ENCODE measurements around the gene UROD. TPM values are rescaled to one million over a fixed set of nuclear protein-coding genes. Genes with fewer than 3 reads are reported as not detected.
A peak's percentile ranks its signal among the peaks of the same experiment; 100 is the strongest.
"Not testable (repeated sequence)": the region's sequence is repeated elsewhere in the genome, so short reads cannot be mapped to it uniquely, and the experiment has no call there.

UROD gene
- polyA plus RNA-seq (ENCODE audit: low read depth in 6 of 6), result 10 to 100 TPM; 59.9 to 95.9 (median 77.4) TPM

DNA sequence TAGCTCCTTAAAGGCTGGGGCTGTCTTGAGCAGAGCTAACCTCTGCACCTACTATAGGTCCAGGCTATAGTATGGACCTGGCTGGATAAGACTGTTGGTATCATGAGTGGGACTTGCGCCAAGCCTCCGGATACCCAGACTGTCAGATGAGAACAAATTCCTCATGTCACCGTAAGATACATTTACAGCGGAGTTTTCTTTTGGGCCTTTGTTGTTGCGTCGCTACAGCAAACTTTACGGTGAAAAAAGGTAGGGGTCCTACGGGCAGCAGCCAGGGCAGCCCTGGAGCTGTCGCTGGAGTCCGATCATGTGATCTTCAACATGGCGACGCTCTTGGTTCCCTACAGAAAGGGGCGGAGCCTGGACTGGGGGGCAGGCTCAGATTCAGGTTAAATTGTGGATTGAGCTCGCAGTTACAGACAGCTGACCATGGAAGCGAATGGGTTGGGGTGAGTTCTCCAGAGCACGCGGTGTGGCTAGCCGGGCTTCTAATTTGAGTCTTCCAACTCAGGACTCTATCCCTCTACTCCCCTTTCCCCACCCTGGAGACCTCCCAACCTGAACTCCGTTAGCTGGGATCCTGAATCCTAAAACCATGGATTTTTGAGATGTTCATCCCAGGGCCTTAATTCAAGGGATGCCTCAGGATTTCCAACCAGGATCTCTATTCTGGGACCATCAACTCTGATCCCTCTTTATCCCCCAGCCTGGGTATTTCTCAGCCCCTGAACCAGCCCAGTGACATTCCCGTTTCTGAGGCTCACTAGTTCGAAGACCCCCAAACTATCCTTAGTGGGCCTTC is at the start of gene UROD:
TSS of gene UROD (plus strand) at position 418 of the 802 bp plus-strand sequence. CDS start at position 430, 12 bp downstream.
- ATAC-seq (ENCODE audit: low read depth in 2 of 2) (peak; percentile 81 to 82), DNase-seq (peak; percentile 87)
- peak within 1 kb of the TSS; percentile 91 to 98 (median 95) for H3K27ac Mint-ChIP-seq
- peak within 1 kb of the TSS; percentile 89 to 99 (median 94) for H3K4me3 Mint-ChIP-seq
- no peaks in the 10 kb centered on the region for H3K27me3 Mint-ChIP-seq
- peaks cover 43 to 66% (median 62%) of the 10 kb centered on the region in 3 donors for H3K4me1 Mint-ChIP-seq
- H3K36me3 Mint-ChIP-seq, result peaks cover 6 to 20% of the 10 kb centered on the region in 2 donors
- no peaks in the 10 kb centered on the region for H3K9me3 Mint-ChIP-seq

DNA sequence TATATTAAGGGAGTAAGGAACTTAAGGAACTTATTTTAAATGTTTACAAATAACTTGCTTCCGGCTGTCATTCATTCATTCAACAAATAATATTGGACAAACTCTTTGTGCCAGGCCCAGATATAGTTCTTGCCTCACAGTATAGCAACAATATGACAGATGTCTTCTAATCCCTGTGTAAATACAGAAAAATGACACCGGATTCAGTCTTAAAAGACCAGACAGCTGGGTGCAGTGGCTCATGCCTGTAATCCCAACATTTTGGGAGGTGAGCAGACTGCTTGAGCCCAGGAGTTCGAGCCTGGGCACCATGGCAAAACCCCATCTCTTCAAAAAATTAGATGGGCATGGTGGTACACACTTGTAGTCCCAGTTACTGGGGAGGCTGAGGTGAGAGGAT is 49.3 kb upstream of the UROD start:
- Mint-ChIP-seq H3K27ac (no peak overlapping the region), H3K4me1 (peaks cover 0 to 4% (median 0%) of the 10 kb centered on the region in 3 donors), H3K4me3 (no peak overlapping the region), H3K9me3 (no peaks in the 10 kb centered on the region), H3K27me3 (no peaks in the 10 kb centered on the region), H3K36me3 (peaks cover 0 to 3% of the 10 kb centered on the region in 2 donors)
- DNase-seq, result no peak
- ATAC-seq (ENCODE audit: low read depth in 2 of 2), result no peak

- Mint-ChIP-seq H3K4me1 (peaks cover 0 to 4% (median 0%) of the 10 kb centered on the region in 3 donors), H3K27me3 (no peaks in the 10 kb centered on the region), H3K36me3 (peaks cover 0 to 3% of the 10 kb centered on the region in 2 donors), H3K9me3 (no peaks in the 10 kb centered on the region), H3K27ac (no peak overlapping the region), H3K4me3 (no peak overlapping the region)
- DNase-seq (no peak), ATAC-seq (ENCODE audit: low read depth in 2 of 2) (no peak)
Measured at GRCh38 chr1:44964396-44964795, 47.7 kb upstream of the UROD start.

DNA sequence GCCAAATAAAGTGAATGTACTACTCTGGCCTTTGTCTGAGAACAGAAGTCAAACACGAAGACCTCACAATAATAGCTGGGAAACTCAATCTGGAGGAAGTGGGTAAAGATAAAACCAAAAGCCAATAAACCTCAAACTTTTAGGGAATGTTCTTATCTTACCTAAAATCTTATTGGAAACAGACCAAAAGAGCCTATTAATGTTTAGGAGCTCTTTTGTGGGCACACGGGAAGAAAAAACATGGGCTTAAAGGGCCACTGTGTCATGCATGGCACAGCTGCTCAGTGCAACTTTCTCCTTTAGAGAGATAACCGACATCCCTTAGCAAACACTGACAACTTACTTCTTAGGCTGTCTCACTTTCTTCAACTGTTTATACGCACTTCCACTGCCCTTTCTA is 41.7 kb upstream of the UROD start:
- Mint-ChIP-seq H3K4me3 (no peak overlapping the region), H3K27me3 (no peaks in the 10 kb centered on the region), H3K4me1 (peaks cover 7 to 21% (median 12%) of the 10 kb centered on the region in 3 donors), H3K27ac (no peak overlapping the region), H3K36me3 (peaks cover 7 to 13% of the 10 kb centered on the region in 2 donors), H3K9me3 (no peaks in the 10 kb centered on the region)
- DNase-seq (no peak), ATAC-seq (ENCODE audit: low read depth in 2 of 2) (no peak)

DNA sequence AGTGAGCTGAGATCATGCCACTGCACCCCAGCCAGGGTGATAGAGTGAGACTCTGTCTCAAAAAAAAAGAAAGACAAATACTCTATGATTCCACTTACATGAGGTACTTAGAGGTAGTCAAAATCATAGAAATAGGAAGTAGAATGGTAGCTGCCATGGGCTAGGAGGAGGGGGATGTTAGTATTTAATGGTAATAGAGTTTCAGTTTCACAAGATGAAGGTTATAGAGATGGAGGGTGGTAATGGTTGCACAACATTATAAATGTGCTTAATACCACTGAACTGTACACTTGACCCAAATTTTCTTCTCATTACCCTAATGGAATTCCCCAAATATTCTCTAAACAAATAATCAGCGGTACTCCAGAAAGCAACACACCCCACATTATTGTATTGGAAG is 38.4 kb upstream of the UROD start:
- peak; percentile 80 to 84 for ATAC-seq (ENCODE audit: low read depth in 2 of 2)
- Mint-ChIP-seq H3K36me3 (peaks cover 25 to 39% of the 10 kb centered on the region in 2 donors), H3K9me3 (peaks cover 0 to 9% (median 4%) of the 10 kb centered on the region in 7 donors), H3K4me1 (peaks cover 7 to 21% (median 12%) of the 10 kb centered on the region in 3 donors), H3K4me3 (peak overlapping the region in 2 of 8 donors; percentile 3 to 75), H3K27me3 (no peaks in the 10 kb centered on the region), H3K27ac (peak overlapping the region in 5 of 6 donors; percentile 8 to 76 (median 35))
- DNase-seq, result no peak

GRCh38 chr1:44976252-44976651 is 35.8 kb upstream of the UROD start:
- peaks cover 10 to 25% (median 12%) of the 10 kb centered on the region in 3 donors for H3K4me1 Mint-ChIP-seq
- no peak overlapping the region for H3K27ac Mint-ChIP-seq
- H3K27me3 Mint-ChIP-seq, result no peaks in the 10 kb centered on the region
- no peak for DNase-seq
- H3K36me3 Mint-ChIP-seq, result peaks cover 25 to 38% of the 10 kb centered on the region in 2 donors
- ATAC-seq (ENCODE audit: low read depth in 2 of 2), result no peak
- peaks cover 0 to 9% (median 4%) of the 10 kb centered on the region in 7 donors for H3K9me3 Mint-ChIP-seq
- H3K4me3 Mint-ChIP-seq, result no peak overlapping the region

DNA sequence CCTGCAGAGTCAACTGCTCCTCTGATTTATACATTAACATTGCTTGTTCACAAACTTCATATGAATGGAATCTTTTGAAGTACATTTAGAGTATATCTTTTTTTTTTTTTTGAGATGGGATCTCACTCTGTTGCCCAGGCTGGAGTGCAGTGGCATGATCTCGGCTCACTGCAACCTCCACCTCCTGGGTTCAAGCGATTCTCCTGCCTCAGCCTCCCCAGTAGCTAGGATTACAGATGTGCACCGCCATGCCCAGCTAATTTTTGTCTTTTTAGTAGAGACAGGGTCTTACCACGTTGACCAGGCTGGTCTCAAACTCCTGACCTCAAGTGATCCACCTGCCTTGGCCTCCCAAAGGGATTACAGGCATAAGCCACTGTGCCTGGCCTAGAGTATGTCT is 34.7 kb upstream of the UROD start:
- Mint-ChIP-seq H3K4me1 (peaks cover 10 to 21% (median 15%) of the 10 kb centered on the region in 3 donors), H3K36me3 (peaks cover 25 to 38% of the 10 kb centered on the region in 2 donors)
- H3K9me3 Mint-ChIP-seq; DNase-seq; ATAC-seq (ENCODE audit: low read depth in 2 of 2); H3K4me3 Mint-ChIP-seq; H3K27me3 Mint-ChIP-seq; H3K27ac Mint-ChIP-seq: not testable (repeated sequence)

DNA sequence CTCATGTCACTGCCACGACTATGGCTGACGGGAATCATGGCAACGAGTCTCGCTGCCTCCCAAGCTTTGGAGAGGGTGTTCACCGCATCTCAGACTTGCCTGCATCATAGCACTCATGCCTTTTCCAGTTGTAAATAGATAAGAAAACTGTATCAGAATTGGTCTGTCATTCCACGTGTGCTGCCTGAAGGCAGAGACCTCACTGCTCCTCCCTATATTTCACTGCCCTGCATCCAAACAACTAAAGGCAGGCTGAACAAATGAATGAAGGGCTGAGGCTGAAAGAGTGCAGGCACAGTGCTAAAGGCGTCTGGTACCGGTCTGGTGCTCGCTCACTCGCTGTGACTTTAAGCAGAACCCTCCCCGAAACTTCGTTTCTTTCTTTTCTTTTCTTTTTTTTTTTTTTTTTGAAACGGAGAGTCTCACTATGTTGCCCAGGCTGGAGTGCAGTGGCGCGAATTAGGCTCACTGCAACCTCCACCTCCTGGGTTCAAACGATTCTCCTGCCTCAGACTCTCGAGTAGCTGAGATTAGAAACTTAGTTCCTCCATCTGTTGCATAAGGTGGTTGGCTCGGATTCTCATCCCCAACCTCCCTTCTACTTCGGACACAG is 26.2 kb upstream of the UROD start:
- DNase-seq (no peak), ATAC-seq (ENCODE audit: low read depth in 2 of 2) (peak in 1 of 2 donors; percentile 2)
- Mint-ChIP-seq H3K36me3 (peaks cover 0 to under 1% of the 10 kb centered on the region in 2 donors), H3K27ac (peak overlapping the region in 3 of 6 donors; percentile 78 to 98 (median 95)), H3K4me3 (peak overlapping the region; percentile 92 to 100 (median 99)), H3K27me3 (no peaks in the 10 kb centered on the region), H3K9me3 (no peaks in the 10 kb centered on the region), H3K4me1 (peaks cover 13 to 22% (median 20%) of the 10 kb centered on the region in 3 donors)

GRCh38 chr1:44988531-44989156 is 23.4 kb upstream of the UROD start:
- H3K4me1 Mint-ChIP-seq, result peaks cover 13 to 19% (median 17%) of the 10 kb centered on the region in 3 donors
- no peak for ATAC-seq (ENCODE audit: low read depth in 2 of 2)
- no peaks in the 10 kb centered on the region for H3K27me3 Mint-ChIP-seq
- H3K9me3 Mint-ChIP-seq, result no peaks in the 10 kb centered on the region
- H3K36me3 Mint-ChIP-seq, result no peaks in the 10 kb centered on the region
- H3K4me3 Mint-ChIP-seq, result peak overlapping the region in 5 of 8 donors; percentile 2 to 65 (median 56)
- H3K27ac Mint-ChIP-seq, result no peak overlapping the region
- DNase-seq, result no peak

DNA sequence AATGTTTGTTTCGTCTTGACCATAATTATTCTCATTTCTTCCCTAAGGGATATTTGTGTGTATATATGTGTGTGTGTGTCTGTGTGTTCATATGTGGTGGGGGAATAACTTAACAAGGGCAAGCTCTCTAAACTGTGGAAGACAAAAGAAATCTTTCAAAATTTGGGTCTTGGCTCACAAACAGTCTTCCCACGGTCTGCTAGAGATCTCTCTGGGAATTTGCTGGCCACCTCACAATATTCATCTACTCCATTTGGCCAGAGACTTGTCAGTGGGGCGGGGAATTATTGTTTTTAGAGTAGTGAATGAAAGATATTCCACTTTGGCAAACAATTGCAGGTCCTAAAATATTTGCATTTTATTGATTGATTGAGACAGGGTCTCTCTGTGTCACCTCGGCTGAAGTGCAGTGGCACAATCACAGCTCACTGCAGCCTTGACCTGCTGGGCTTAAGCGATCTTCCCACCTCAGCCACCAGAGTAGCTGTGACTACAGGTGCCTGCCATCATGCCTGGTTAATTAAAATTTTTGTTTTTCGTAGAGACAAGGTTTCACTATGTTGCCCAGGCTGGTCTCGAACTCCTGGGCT is 17.6 kb upstream of the UROD start:
- H3K9me3 Mint-ChIP-seq, result no peaks in the 10 kb centered on the region
- no peak overlapping the region for H3K4me3 Mint-ChIP-seq
- H3K27ac Mint-ChIP-seq, result no peak overlapping the region
- H3K27me3 Mint-ChIP-seq, result no peaks in the 10 kb centered on the region
- no peaks in the 10 kb centered on the region for H3K36me3 Mint-ChIP-seq
- H3K4me1 Mint-ChIP-seq, result no peaks in the 10 kb centered on the region
- DNase-seq, result no peak
- no peak for ATAC-seq (ENCODE audit: low read depth in 2 of 2)

DNA sequence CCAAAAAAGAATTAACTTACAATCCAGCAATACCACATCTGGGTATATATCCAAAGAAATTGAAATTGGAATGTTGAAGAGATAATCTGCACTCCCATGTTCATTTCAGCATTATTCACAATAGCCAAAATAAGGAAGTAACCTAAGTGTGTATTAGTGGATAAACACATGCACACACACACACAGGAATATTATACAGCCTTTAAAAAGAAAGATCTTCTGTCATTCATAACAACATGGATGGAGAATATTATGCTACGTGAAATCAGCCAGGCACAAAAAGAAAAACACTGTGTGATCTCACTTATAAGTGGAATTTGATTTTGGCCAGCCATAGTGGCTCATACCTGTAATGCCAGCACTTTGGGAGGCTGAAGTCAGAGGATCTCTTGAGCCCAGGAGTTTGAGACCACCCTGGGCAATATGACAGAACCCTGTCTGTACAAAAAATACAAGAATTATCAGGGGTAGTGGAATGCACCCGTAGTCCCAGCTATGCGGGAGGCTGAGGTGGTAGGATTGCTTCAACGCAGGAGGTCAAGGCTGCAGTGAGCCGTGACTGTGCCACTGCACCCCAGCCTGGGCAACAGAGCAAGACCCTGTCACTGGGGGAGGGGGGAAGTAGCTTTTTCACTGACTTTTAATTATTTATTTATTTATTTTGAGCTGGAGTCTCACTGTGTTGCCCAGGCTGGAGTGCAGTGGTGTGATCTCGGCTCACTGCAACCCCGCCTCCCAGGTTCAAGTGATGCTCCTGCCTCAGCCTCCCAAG is 16.4 kb upstream of the UROD start:
- ATAC-seq (ENCODE audit: low read depth in 2 of 2) (no peak), DNase-seq (no peak)
- no peak overlapping the region for H3K27ac Mint-ChIP-seq
- H3K36me3 Mint-ChIP-seq, result no peaks in the 10 kb centered on the region
- no peak overlapping the region for H3K4me3 Mint-ChIP-seq
- no peaks in the 10 kb centered on the region for H3K9me3 Mint-ChIP-seq
- H3K4me1 Mint-ChIP-seq, result peaks cover 0 to under 1% (median 0%) of the 10 kb centered on the region in 3 donors
- H3K27me3 Mint-ChIP-seq, result no peaks in the 10 kb centered on the region

- H3K9me3 Mint-ChIP-seq, result no peaks in the 10 kb centered on the region
- H3K4me1 Mint-ChIP-seq, result peaks cover 0 to 12% (median 7%) of the 10 kb centered on the region in 3 donors
- peaks cover 9 to 18% of the 10 kb centered on the region in 2 donors for H3K36me3 Mint-ChIP-seq
- ATAC-seq (ENCODE audit: low read depth in 2 of 2) (no peak), DNase-seq (no peak)
- H3K27ac Mint-ChIP-seq, result no peak overlapping the region
- no peak overlapping the region for H3K4me3 Mint-ChIP-seq
- no peaks in the 10 kb centered on the region for H3K27me3 Mint-ChIP-seq
Measured at GRCh38 chr1:44999232-44999631, 12.8 kb upstream of the UROD start.
